HepG2 (cell line): ENCODE measurements around the gene ATG16L2. TPM values are rescaled to one million over a fixed set of nuclear protein-coding genes. Genes with fewer than 3 reads are reported as not detected.

ENCODE experiments used
- HNF4A ChIP-seq: sonication (generic); formaldehyde crosslinking; IDR thresholded peaks from 2 replicates; pipeline ENCODE4 v1.4.0; 2020; ENCODE audit warnings: missing genetic modification reagents
- PAF1 ChIP-seq: IDR thresholded peaks from 2 replicates; pipeline ENCODE4 v1.6.1; 2016; ENCODE audit warnings: missing genetic modification reagents, missing compliant biosample characterization
- SMAD9 ChIP-seq: sonication (generic); formaldehyde crosslinking; IDR thresholded peaks from 2 replicates; pipeline ENCODE4 v1.5.1; 2020; ENCODE audit warnings: mild to moderate bottlenecking, missing genetic modification reagents
- SYNCRIP ChIP-seq: fragments of 200-400 bp; formaldehyde crosslinking; IDR thresholded peaks from 2 replicates; pipeline ENCODE4 v1.6.1; 2018; ENCODE audit warnings: mild to moderate bottlenecking, low read depth, low read length; ENCODE audit not compliant: insufficient read depth
- TGIF2 ChIP-seq: IDR thresholded peaks from 2 replicates; pipeline ENCODE4 v1.6.1; 2016; ENCODE audit warnings: control low read depth, missing compliant biosample characterization
- ZEB1 ChIP-seq: IDR thresholded peaks from 2 replicates; pipeline ENCODE4 v1.6.1; 2012; ENCODE audit warnings: mild to moderate bottlenecking, low read depth, inconsistent platforms; ENCODE audit not compliant: insufficient replicate concordance
- ZFP36 ChIP-seq: fragments of 150-350 bp; IDR thresholded peaks from 2 replicates; pipeline ENCODE4 v1.6.1; 2018; ENCODE audit warnings: borderline replicate concordance, low read length, low read depth; ENCODE audit not compliant: partially characterized antibody
- ZNF282 ChIP-seq: fragments of 450-650 bp; IDR thresholded peaks from 2 replicates; pipeline ENCODE4 v1.6.1; 2018; ENCODE audit not compliant: partially characterized antibody
- ZNF788 ChIP-seq: sonication (generic); formaldehyde crosslinking; IDR thresholded peaks from 2 replicates; pipeline ENCODE4 v1.5.0; 2020; ENCODE audit warnings: mild to moderate bottlenecking, missing genetic modification reagents, borderline replicate concordance
- polyA plus RNA-seq, 8 experiments: library from polyadenylated mRNA; depleted of rRNA in 3 of 8; stranded (reverse) in 7 of 8; unstranded in 1 of 8; fragments of >200 nt; fragmentation: Illumina TruSeq in 4 of 8; extraction: Trizol in 4 of 8; gene quantifications; 2 replicates each; pipeline versions ENCODE4 v1.2.1 to v1.2.3, GENCODE V29; 2011 to 2016; ENCODE audit warnings: low read depth in 4 of 8, missing spikeins in 1 of 8, mixed read lengths in 1 of 8; ENCODE audit not compliant: insufficient read depth in 1 of 8
- total RNA-seq, 5 experiments: library from RNA; depleted of rRNA; stranded (reverse); fragments of >200 nt; fragmentation: Illumina TruSeq; extraction: Trizol; gene quantifications; 2 replicates each; pipeline ENCODE4 v1.2.3, GENCODE V29; 2016; ENCODE audit warnings: low read depth in 1 of 5
- TF ChIP-seq, protein P1 (sequence below): IDR thresholded peaks from 2 replicates; pipeline ENCODE4 v1.6.1; 2018; ENCODE audit warnings: missing genetic modification reagents, mild to moderate bottlenecking, missing compliant biosample characterization
- TF ChIP-seq, protein P2 (sequence below), 2 experiments: IDR thresholded peaks; 2 replicates each; pipeline ENCODE4 v1.6.1; 2011 to 2012; ENCODE audit warnings: low read length in 2 of 2, borderline replicate concordance in 1 of 2, low read depth in 1 of 2, mild to moderate bottlenecking in 1 of 2, moderate library complexity in 1 of 2
- TF ChIP-seq, protein P3 (sequence below): sonication (generic); formaldehyde crosslinking; IDR thresholded peaks from 2 replicates; pipeline ENCODE4 v1.4.0; 2020; ENCODE audit warnings: missing genetic modification reagents
- TF ChIP-seq, protein P4 (sequence below): sonication (generic); formaldehyde crosslinking; IDR thresholded peaks from 2 replicates; pipeline ENCODE4 v1.8.0; 2023; ENCODE audit warnings: mild to moderate bottlenecking, missing genetic modification reagents
- TF ChIP-seq, protein P5 (sequence below): fragments of 450-650 bp; IDR thresholded peaks from 2 replicates; pipeline ENCODE4 v1.6.1; 2016
- TF ChIP-seq, protein P6 (sequence below): IDR thresholded peaks from 2 replicates; pipeline ENCODE4 v1.6.1; 2016; ENCODE audit warnings: missing compliant biosample characterization, missing genetic modification reagents, borderline replicate concordance
- TF ChIP-seq, protein P7 (sequence below): sonication (generic); formaldehyde crosslinking; IDR thresholded peaks from 2 replicates; pipeline ENCODE4 v1.5.0; 2020; ENCODE audit warnings: missing genetic modification reagents

Gene ATG16L2
- total and polyA plus RNA-seq, 2 of the 13 experiments (the other 11 are each of a cell fraction or from before 2014, with no cell fraction given), result 6.2 to 14.8 TPM

DNA sequence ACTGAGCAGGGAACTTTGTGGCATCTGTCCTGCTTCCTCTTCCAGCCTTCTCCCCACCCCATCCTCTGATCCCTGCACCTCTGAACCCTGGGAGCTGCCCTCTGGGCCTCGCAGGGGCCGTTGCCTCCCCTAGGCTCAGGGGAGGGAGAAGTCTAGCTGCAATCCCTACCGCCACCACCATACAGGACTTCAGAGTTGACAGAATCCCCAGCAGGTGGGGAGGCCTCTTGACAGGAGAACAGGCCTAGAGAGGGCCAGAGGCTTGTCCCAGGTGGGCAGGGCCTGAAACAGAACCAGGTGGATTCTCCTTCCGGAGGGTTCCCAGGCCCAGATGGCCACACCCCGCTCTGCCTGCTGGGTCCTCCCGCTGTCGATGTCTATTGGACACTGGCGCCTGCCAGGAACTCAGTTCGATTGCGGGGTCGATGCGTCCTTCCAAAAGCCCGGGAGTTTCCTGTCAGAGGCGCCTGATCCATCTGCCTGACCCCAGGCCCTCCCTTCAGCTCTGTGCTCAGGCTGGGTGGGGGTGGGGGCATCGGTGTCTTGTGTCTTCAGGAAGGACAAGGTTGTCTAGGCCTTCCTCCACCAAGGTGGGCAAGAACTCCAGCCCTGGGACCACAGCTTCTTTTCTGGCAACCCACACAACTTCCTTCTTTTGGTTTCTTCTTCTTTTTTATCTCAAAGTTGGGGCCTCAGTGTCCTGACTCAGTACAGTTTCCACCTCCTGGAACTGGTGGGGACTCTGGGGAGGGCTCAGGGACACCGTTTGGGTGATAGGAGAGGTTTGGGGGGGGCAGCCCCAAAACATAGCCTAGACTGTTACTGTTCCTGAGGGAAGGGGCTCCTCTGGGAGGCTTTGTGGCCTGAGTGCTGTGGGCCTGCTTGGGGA is 26.8 kb upstream of the ATG16L2 start (continued):
- TF ChIP-seq, protein P1, sequence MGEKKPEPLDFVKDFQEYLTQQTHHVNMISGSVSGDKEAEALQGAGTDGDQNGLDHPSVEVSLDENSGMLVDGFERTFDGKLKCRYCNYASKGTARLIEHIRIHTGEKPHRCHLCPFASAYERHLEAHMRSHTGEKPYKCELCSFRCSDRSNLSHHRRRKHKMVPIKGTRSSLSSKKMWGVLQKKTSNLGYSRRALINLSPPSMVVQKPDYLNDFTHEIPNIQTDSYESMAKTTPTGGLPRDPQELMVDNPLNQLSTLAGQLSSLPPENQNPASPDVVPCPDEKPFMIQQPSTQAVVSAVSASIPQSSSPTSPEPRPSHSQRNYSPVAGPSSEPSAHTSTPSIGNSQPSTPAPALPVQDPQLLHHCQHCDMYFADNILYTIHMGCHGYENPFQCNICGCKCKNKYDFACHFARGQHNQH (CRISPR knock-in tag), result peak; percentile 23; the same call in 1 of the 2 replicates
- TF ChIP-seq SYNCRIP (no peak), TGIF2 (CRISPR knock-in tag) (peak; percentile 97), ZEB1 (no peak), PAF1 (CRISPR knock-in tag) (no peak), HNF4A (CRISPR knock-in tag) (peak; percentile 85), ZNF282 (no peak), ZFP36 (no peak), ZNF788 (CRISPR knock-in tag) (no peak; the same call in 1 of the 2 replicates), SMAD9 (CRISPR knock-in tag) (no peak)
- TF ChIP-seq, protein P2, sequence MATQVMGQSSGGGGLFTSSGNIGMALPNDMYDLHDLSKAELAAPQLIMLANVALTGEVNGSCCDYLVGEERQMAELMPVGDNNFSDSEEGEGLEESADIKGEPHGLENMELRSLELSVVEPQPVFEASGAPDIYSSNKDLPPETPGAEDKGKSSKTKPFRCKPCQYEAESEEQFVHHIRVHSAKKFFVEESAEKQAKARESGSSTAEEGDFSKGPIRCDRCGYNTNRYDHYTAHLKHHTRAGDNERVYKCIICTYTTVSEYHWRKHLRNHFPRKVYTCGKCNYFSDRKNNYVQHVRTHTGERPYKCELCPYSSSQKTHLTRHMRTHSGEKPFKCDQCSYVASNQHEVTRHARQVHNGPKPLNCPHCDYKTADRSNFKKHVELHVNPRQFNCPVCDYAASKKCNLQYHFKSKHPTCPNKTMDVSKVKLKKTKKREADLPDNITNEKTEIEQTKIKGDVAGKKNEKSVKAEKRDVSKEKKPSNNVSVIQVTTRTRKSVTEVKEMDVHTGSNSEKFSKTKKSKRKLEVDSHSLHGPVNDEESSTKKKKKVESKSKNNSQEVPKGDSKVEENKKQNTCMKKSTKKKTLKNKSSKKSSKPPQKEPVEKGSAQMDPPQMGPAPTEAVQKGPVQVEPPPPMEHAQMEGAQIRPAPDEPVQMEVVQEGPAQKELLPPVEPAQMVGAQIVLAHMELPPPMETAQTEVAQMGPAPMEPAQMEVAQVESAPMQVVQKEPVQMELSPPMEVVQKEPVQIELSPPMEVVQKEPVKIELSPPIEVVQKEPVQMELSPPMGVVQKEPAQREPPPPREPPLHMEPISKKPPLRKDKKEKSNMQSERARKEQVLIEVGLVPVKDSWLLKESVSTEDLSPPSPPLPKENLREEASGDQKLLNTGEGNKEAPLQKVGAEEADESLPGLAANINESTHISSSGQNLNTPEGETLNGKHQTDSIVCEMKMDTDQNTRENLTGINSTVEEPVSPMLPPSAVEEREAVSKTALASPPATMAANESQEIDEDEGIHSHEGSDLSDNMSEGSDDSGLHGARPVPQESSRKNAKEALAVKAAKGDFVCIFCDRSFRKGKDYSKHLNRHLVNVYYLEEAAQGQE (IDR thresholded peaks at IDR 0.05; ENCODE audit: borderline replicate concordance in 1 of 2, low read depth in 1 of 2, low read length in 2 of 2), result no peak
- TF ChIP-seq, protein P3, sequence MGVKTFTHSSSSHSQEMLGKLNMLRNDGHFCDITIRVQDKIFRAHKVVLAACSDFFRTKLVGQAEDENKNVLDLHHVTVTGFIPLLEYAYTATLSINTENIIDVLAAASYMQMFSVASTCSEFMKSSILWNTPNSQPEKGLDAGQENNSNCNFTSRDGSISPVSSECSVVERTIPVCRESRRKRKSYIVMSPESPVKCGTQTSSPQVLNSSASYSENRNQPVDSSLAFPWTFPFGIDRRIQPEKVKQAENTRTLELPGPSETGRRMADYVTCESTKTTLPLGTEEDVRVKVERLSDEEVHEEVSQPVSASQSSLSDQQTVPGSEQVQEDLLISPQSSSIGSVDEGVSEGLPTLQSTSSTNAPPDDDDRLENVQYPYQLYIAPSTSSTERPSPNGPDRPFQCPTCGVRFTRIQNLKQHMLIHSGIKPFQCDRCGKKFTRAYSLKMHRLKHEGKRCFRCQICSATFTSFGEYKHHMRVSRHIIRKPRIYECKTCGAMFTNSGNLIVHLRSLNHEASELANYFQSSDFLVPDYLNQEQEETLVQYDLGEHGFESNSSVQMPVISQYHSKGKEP, result no peak
- TF ChIP-seq, protein P4, sequence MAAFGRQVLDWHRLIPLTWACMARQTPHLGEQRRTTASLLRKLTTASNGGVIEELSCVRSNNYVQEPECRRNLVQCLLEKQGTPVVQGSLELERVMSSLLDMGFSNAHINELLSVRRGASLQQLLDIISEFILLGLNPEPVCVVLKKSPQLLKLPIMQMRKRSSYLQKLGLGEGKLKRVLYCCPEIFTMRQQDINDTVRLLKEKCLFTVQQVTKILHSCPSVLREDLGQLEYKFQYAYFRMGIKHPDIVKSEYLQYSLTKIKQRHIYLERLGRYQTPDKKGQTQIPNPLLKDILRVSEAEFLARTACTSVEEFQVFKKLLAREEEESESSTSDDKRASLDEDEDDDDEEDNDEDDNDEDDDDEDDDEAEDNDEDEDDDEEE (CRISPR knock-in tag), result no peak
- TF ChIP-seq, protein P5, sequence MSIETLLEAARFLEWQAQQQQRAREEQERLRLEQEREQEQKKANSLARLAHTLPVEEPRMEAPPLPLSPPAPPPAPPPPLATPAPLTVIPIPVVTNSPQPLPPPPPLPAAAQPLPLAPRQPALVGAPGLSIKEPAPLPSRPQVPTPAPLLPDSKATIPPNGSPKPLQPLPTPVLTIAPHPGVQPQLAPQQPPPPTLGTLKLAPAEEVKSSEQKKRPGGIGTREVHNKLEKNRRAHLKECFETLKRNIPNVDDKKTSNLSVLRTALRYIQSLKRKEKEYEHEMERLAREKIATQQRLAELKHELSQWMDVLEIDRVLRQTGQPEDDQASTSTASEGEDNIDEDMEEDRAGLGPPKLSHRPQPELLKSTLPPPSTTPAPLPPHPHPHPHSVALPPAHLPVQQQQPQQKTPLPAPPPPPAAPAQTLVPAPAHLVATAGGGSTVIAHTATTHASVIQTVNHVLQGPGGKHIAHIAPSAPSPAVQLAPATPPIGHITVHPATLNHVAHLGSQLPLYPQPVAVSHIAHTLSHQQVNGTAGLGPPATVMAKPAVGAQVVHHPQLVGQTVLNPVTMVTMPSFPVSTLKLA, result peak; percentile 20; the same call in 1 of the 2 replicates
- TF ChIP-seq, protein P6, sequence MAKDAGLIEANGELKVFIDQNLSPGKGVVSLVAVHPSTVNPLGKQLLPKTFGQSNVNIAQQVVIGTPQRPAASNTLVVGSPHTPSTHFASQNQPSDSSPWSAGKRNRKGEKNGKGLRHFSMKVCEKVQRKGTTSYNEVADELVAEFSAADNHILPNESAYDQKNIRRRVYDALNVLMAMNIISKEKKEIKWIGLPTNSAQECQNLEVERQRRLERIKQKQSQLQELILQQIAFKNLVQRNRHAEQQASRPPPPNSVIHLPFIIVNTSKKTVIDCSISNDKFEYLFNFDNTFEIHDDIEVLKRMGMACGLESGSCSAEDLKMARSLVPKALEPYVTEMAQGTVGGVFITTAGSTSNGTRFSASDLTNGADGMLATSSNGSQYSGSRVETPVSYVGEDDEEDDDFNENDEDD, result peak; percentile 62; the same call in 1 of the 2 replicates
- TF ChIP-seq, protein P7, sequence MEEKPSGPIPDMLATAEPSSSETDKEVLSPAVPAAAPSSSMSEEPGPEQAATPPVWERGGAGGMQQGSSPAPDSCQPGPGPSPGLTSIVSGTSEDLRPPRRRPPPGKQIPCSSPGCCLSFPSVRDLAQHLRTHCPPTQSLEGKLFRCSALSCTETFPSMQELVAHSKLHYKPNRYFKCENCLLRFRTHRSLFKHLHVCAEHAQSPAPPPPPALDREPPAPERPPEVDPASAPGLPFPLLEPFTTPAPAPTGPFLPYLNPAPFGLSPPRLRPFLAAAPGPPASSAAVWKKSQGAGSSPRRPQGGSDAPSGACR (CRISPR knock-in tag), result no peak
